ENCODE measurements around the gene PCOLCE2. TPM values are rescaled to one million over a fixed set of nuclear protein-coding genes. Genes with fewer than 3 reads are reported as not detected.

The PCOLCE2 gene
- polyA plus RNA-seq, 1 donor = 1.6 TPM

DNA sequence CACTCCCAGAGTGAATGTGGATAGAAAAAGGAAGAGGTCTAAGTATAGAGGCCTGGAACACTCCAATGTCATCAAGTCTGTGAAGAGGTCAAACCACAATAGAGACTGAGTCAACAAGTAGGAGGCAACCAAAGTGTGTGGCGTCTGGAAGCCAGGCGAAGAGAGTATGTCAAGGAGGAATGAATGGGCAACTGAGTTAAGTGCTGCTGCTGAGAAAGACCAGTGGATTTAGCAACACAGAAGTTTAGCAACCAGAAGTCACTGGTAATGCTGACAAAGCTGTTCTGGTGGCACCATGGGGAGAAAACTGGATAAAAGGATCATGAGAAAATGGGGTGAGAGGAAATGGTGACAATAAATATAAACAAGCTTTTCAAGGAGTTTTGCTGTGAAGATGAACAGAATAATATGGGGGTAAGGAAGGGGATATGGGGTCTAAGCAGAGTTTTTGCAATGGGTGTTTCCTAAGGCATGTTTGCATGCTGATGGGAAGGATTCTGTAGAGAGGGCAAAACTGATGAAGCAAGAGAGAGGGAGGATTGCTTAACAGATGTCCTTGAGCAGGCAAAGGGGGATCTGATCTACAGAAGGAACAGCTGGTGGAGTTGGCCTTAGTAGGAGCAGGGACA is 38.4 kb downstream of the PCOLCE2 start:
- Histone ChIP-seq H3K27ac (ENCODE audit: low read length) (no peak overlapping the region), H3K4me1 (ENCODE audit: control insufficient read depth, insufficient read depth, low read length) (no peaks in the 10 kb centered on the region), H3K27me3 (ENCODE audit: control insufficient read depth, insufficient read depth, low read length) (peaks cover 3% of the 10 kb centered on the region), H3K4me3 (ENCODE audit: low read length) (no peak overlapping the region), H3K9me3 (ENCODE audit: control insufficient read depth, low read depth, low read length) (no peaks in the 10 kb centered on the region), H3K36me3 (ENCODE audit: control insufficient read depth, insufficient read depth, low read length) (no peaks in the 10 kb centered on the region)
- DNase-seq = no peak
- 83% methylated on average over 1 of the region's 2 CpGs for WGBS (ENCODE audit: insufficient coverage, low lambda C conversion rate)

DNA sequence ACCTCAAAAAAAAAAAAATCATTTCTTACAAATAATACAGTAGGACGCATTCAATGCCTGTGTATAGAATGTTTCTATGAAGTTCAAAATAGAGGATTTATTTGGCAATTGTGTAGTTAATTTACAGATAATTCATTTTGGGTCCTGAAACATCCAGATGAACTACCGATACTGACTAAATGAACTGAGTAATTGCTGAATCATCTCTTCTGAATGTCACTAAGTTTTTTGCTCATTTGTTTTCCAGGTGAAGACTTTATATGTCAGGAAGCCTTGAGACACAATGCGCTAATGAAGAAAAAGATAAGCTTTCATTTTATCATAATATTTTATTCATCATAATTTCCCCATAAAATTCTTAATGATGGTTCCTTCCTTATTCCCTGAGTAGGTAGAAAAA is 39.7 kb downstream of the PCOLCE2 start:
- Histone ChIP-seq H3K27me3 (ENCODE audit: control insufficient read depth, insufficient read depth, low read length) (peaks cover 3% of the 10 kb centered on the region), H3K4me1 (ENCODE audit: control insufficient read depth, insufficient read depth, low read length) (no peaks in the 10 kb centered on the region), H3K4me3 (ENCODE audit: low read length) (no peak overlapping the region), H3K27ac (ENCODE audit: low read length) (no peak overlapping the region), H3K36me3 (ENCODE audit: control insufficient read depth, insufficient read depth, low read length) (no peaks in the 10 kb centered on the region), H3K9me3 (ENCODE audit: control insufficient read depth, low read depth, low read length) (no peaks in the 10 kb centered on the region)
- no peak for DNase-seq
- 95% methylated on average over 2 of the region's 3 CpGs for WGBS (ENCODE audit: insufficient coverage, low lambda C conversion rate)

DNA sequence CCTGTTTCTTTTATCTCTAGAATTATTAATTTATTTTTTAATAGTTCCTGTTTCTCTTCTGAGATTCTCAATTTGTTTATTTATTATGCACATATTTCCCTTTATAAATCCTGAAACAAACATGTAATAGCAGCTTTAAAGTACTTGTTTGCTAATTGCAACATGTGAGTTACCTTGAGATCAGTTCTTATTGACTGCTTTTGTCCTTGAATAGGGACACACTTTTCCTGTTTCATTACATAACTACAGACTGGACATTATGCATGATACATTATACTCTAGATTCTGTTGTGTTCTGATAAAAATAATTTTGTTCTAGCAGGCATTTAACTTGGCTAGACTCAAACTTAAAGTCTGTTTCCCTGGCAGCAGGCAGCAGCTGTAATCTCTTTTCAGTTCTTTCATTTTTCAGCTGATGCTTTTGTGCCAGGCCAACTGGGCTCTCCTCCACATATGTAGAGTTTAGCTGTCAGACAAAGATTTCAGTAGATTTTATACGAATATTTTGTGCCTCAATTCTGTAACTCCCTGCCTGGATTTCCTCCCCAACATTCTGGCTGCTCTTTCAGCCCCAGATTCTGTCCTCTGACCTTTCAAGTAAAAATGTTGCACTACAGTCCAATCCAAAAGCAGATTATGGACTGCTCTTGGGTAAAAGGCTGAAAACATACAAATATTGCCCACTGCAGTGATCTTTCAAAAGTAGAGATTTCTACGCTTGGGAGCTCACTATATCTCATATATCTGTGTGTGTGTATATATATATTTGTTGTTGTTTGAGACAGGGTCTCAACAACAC is 41.9 kb downstream of the PCOLCE2 start:
- DNase-seq = no peak
- no peaks in the 10 kb centered on the region for H3K9me3 ChIP-seq (ENCODE audit: control insufficient read depth, low read depth, low read length)

DNA sequence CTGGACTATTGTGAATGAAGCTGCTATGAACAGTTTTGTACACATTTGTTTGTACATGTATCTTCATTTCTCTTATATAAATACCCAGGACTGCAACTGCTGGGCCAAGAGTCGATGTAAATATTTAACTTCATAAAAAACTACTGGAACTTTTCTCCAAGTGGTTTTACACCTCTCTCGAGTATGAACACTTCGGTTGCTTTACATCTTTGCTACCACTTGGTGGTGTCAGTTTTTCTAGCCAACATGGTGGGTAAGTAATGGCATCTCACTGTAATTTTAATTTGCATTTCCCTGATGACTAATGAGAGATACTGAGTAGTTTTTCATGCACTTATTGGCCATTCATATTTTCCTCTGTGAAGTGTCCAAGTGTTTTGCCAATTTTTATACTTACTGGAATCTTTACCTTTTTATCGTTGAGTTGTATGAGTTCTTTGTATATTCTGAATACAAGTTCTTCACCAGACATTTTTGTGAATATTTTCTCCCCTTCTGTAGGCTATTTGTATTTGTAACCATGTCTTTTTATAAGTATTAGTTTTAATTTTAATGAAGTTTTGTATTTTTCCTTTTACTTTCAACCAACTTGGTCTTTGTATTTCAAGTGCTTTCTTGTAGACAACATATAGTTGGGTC is 44.4 kb downstream of the PCOLCE2 start:
- no peak for DNase-seq
- H3K4me3 ChIP-seq (ENCODE audit: low read length) = no peak overlapping the region
- H3K27ac ChIP-seq (ENCODE audit: low read length) = no peak overlapping the region
- H3K4me1 ChIP-seq (ENCODE audit: control insufficient read depth, insufficient read depth, low read length) = no peaks in the 10 kb centered on the region
- no peaks in the 10 kb centered on the region for H3K9me3 ChIP-seq (ENCODE audit: control insufficient read depth, low read depth, low read length)
- 67% methylated on average over 2 of the region's 4 CpGs for WGBS (ENCODE audit: insufficient coverage, low lambda C conversion rate)
- H3K36me3 ChIP-seq (ENCODE audit: control insufficient read depth, insufficient read depth, low read length) = no peaks in the 10 kb centered on the region
- peaks cover 3% of the 10 kb centered on the region for H3K27me3 ChIP-seq (ENCODE audit: control insufficient read depth, insufficient read depth, low read length)

More for the DNA sequence above, 41.9 kb downstream of the PCOLCE2 start:
- Histone ChIP-seq H3K36me3 (ENCODE audit: control insufficient read depth, insufficient read depth, low read length) (no peaks in the 10 kb centered on the region), H3K27ac (ENCODE audit: low read length) (no peak overlapping the region), H3K27me3 (ENCODE audit: control insufficient read depth, insufficient read depth, low read length) (peaks cover 5% of the 10 kb centered on the region), H3K4me3 (ENCODE audit: low read length) (no peak overlapping the region), H3K4me1 (ENCODE audit: control insufficient read depth, insufficient read depth, low read length) (no peaks in the 10 kb centered on the region)
- no CpG with 5 or more reads among the region's 2 CpGs for WGBS (ENCODE audit: insufficient coverage, low lambda C conversion rate)

DNA sequence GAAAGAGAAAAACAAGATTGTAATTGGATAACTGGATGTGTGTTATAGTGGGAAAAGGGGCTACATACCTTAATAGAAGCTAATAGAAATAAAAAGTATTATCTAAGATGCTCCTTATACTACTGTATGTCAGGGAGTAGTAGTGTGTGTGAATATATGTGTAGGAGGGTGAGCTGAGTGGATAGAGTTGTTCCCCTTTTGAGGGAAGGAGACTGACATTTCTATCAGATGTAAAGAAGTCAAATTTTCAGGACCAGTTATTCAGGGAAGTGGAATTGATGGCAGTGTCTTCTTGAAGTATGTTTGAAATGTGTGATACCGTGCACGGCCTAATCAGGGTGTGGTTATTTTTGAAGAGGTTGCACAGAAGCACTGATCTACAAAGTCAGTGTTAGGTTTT is 49.1 kb downstream of the PCOLCE2 start:
- WGBS (ENCODE audit: insufficient coverage, low lambda C conversion rate) = no CpG with 5 or more reads among the region's 2 CpGs
- Histone ChIP-seq H3K27me3 (ENCODE audit: control insufficient read depth, insufficient read depth, low read length) (peaks cover 5% of the 10 kb centered on the region), H3K4me3 (ENCODE audit: low read length) (no peak overlapping the region), H3K27ac (ENCODE audit: low read length) (no peak overlapping the region), H3K4me1 (ENCODE audit: control insufficient read depth, insufficient read depth, low read length) (no peaks in the 10 kb centered on the region), H3K36me3 (ENCODE audit: control insufficient read depth, insufficient read depth, low read length) (no peaks in the 10 kb centered on the region), H3K9me3 (ENCODE audit: control insufficient read depth, low read depth, low read length) (no peaks in the 10 kb centered on the region)
- DNase-seq = no peak

DNA sequence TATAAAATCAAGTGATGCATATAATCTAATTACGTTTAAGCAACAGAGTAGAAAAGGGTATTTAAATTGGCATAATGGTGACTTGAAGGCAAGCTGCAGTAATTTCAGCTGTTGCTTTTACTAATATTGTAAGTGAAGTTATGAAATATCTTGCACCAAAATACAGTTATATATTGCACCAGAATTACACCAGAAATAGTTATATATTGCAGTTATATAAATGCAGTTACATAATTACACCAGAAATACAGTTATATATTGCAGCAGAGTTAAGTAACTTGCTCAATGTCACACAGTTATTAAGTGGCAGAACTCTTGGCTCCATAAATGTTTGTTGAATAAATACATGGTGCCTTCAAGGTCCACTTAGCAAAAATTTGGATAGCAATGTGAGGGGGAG is 51.4 kb downstream of the PCOLCE2 start:
- H3K27me3 ChIP-seq (ENCODE audit: control insufficient read depth, insufficient read depth, low read length) = peaks cover 3% of the 10 kb centered on the region
- WGBS (ENCODE audit: insufficient coverage, low lambda C conversion rate) = 100% methylated on average over 1 of the region's 1 CpG
- no peak overlapping the region for H3K4me3 ChIP-seq (ENCODE audit: low read length)

DNA sequence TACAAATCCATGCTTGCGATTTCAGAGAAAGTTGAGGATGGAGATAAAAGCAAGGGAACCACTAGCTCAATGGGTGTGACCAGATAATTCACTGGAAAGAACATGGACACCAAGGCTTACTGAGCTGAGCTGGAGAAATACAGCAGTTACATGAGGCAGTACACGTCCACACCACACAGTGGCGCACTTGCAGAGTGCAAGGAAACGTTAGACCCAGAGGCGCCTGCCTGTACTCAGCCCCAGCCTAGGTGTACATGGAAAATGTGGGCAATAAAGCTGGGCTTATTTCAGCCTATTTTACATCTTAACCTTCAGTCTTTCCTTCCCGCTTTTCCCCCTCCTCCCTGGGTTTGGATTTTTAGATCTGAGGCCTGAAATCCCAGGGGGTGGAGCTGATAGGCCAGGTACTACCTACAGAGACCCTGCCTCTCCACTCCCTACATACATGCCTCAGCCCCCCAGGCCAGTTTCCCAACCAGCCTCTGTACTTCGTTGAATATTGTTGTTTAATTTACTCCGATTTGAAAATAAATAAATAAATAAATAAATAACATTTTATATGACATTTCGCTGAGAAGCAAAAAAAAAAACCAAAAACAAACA is 60.1 kb downstream of the PCOLCE2 start:
- 40% methylated on average over 4 of the region's 9 CpGs for WGBS (ENCODE audit: insufficient coverage, low lambda C conversion rate)

More for the DNA sequence above, 51.4 kb downstream of the PCOLCE2 start:
- H3K9me3 ChIP-seq (ENCODE audit: control insufficient read depth, low read depth, low read length) = no peaks in the 10 kb centered on the region
- no peak overlapping the region for H3K27ac ChIP-seq (ENCODE audit: low read length)
- DNase-seq = no peak
- no peaks in the 10 kb centered on the region for H3K36me3 ChIP-seq (ENCODE audit: control insufficient read depth, insufficient read depth, low read length)
- H3K4me1 ChIP-seq (ENCODE audit: control insufficient read depth, insufficient read depth, low read length) = no peaks in the 10 kb centered on the region

DNA sequence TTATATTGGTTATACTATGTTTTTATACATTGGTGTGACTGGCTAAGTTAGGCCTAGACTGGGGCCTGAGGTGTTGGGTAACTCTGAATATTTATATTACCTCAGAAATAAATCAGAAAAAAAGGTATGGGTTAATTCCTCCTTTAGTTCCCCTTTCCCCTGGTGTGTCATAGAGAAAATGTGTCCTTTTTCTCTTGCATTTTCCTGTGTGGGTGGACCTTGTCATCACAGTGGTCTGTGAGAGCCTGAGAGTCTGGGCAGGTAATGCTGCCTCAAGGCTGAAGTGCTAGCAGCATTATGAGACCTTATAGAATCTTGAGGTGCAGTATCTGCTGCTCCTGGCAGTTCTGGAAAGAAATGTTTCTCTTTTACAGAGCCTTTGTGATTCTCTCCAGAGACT is 69.7 kb downstream of the PCOLCE2 start:
- Histone ChIP-seq H3K4me3 (ENCODE audit: low read length) (no peak overlapping the region), H3K4me1 (ENCODE audit: control insufficient read depth, insufficient read depth, low read length) (no peaks in the 10 kb centered on the region), H3K36me3 (ENCODE audit: control insufficient read depth, insufficient read depth, low read length) (no peaks in the 10 kb centered on the region), H3K27ac (ENCODE audit: low read length) (no peak overlapping the region), H3K9me3 (ENCODE audit: control insufficient read depth, low read depth, low read length) (no peaks in the 10 kb centered on the region), H3K27me3 (ENCODE audit: control insufficient read depth, insufficient read depth, low read length) (no peaks in the 10 kb centered on the region)
- no peak for DNase-seq

More for the DNA sequence above, 60.1 kb downstream of the PCOLCE2 start:
- peaks cover 13% of the 10 kb centered on the region for H3K27me3 ChIP-seq (ENCODE audit: control insufficient read depth, insufficient read depth, low read length)
- H3K4me3 ChIP-seq (ENCODE audit: low read length) = no peak overlapping the region
- H3K9me3 ChIP-seq (ENCODE audit: control insufficient read depth, low read depth, low read length) = no peaks in the 10 kb centered on the region
- H3K36me3 ChIP-seq (ENCODE audit: control insufficient read depth, insufficient read depth, low read length) = no peaks in the 10 kb centered on the region
- no peak overlapping the region for H3K27ac ChIP-seq (ENCODE audit: low read length)
- peak; percentile 64 to 72 for DNase-seq
- H3K4me1 ChIP-seq (ENCODE audit: control insufficient read depth, insufficient read depth, low read length) = no peaks in the 10 kb centered on the region

DNA sequence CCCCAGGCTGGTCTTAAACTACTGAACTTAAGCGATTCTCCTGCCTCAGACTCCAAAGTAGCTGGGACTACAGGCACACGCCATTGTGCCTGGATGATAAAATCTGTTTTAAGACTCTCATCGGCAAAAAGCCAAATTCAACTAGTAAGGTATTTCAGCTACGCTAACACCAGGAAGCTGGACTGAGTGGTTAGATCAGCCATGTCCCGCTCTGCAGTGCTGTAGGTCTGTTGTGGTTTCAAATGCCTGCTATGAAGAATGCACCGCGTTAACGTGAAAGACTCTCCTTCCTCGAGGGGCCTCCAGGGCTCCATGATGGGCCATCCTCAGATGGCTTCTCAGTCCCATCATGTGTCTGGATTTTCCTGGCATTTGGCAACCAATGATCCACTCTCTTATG is 70.2 kb downstream of the PCOLCE2 start:
- Histone ChIP-seq H3K4me1 (ENCODE audit: control insufficient read depth, insufficient read depth, low read length) (no peaks in the 10 kb centered on the region), H3K4me3 (ENCODE audit: low read length) (no peak overlapping the region), H3K36me3 (ENCODE audit: control insufficient read depth, insufficient read depth, low read length) (no peaks in the 10 kb centered on the region), H3K27me3 (ENCODE audit: control insufficient read depth, insufficient read depth, low read length) (no peaks in the 10 kb centered on the region), H3K9me3 (ENCODE audit: control insufficient read depth, low read depth, low read length) (no peaks in the 10 kb centered on the region), H3K27ac (ENCODE audit: low read length) (no peak overlapping the region)
- WGBS (ENCODE audit: insufficient coverage, low lambda C conversion rate) = no CpG with 5 or more reads among the region's 9 CpGs
- DNase-seq = no peak

DNA sequence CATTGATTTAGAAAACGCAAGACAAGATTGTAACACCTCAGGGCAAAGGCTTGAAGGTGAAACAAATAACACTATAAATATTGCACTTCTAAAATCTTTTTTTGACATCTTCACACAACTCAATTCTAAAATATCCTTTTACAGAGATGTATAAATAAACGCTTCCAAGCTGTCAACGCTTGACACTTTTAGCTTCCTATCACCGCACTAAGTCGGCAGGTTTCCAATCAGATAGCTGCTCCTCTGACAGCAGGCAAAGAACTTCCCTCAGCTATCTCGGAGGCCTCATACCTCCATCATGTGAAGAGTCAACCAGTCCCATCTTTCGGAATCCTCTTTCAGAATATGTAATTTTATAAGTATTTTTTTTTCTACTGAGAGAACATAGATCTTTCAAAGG is 71.0 kb downstream of the PCOLCE2 start:
- no peaks in the 10 kb centered on the region for H3K9me3 ChIP-seq (ENCODE audit: control insufficient read depth, low read depth, low read length)
- H3K4me3 ChIP-seq (ENCODE audit: low read length) = no peak overlapping the region
- DNase-seq = no peak
- H3K27me3 ChIP-seq (ENCODE audit: control insufficient read depth, insufficient read depth, low read length) = no peaks in the 10 kb centered on the region
- no peaks in the 10 kb centered on the region for H3K36me3 ChIP-seq (ENCODE audit: control insufficient read depth, insufficient read depth, low read length)
- no peak overlapping the region for H3K27ac ChIP-seq (ENCODE audit: low read length)
- H3K4me1 ChIP-seq (ENCODE audit: control insufficient read depth, insufficient read depth, low read length) = no peaks in the 10 kb centered on the region
- 89% methylated on average over 1 of the region's 7 CpGs for WGBS (ENCODE audit: insufficient coverage, low lambda C conversion rate)

Data from large intestine (tissue), 3 donors.